GM12878 (cell line): ENCODE data around the gene SLC19A2. TPM values are rescaled to one million over a fixed set of nuclear protein-coding genes. Genes with fewer than 3 reads are reported as not detected.

Source experiments
- ATAC-seq: fragments of 200-7000 bp; cut with Tn5 transposase; 3 replicates; pipeline ENCODE4 v1.9.1; 2020; ENCODE audit warnings: mild to moderate bottlenecking, moderate library complexity
- BruUV-seq: library from RNA; stranded (reverse); fragments of 400-500 nt; replicated peaks from 2 replicates; lab custom pipeline; 2021; lab: Mats Ljungman, UMichigan
- CTCF ChIA-PET: fragments of 300-600 bp; sonication (Branson Sonifier 250); formaldehyde crosslinking; extraction: SDS; loops from one replicate; lab custom pipeline; 2021; ENCODE audit warnings: inconsistent platforms; lab: Yijun Ruan, JAX
- POLR2A ChIA-PET: fragments of 350-600 bp; formaldehyde crosslinking; extraction: SDS; loops from one replicate; lab custom pipeline; 2021; ENCODE audit warnings: inconsistent platforms; lab: Charles Lee
- RAD21 ChIA-PET: fragments of 300-600 bp; sonication (Branson Sonifier 250); formaldehyde crosslinking; loops from one replicate; lab custom pipeline; 2023; ENCODE audit warnings: antibody characterized with exemption; ENCODE audit not compliant: unreplicated experiment; lab: Charles Lee
- SMC1A ChIA-PET: fragments of 300-600 bp; sonication (Branson Sonifier 250); formaldehyde crosslinking; loops from one replicate; lab custom pipeline; 2023; ENCODE audit not compliant: unreplicated experiment, uncharacterized antibody; lab: Charles Lee
- DNase-seq: peaks from one replicate; pipeline ENCODE4 v3.0.0-alpha.2; 2011; ENCODE audit warnings: low read depth, low spot score
- FAIRE-seq: peaks from 3 replicates; lab custom pipeline; 2011; peaks lifted over from hg19 to GRCh38; lab: Jason Lieb, UNC
- H2AFZ ChIP-seq: 2 replicates; pipeline ENCODE4 v1.6.0; 2011; ENCODE audit warnings: low read depth, low read length, control low read depth; ENCODE audit not compliant: control insufficient read depth
- H3K27ac ChIP-seq: 2 replicates; pipeline ENCODE4 v1.5.1; 2011; ENCODE audit warnings: control low read depth; ENCODE audit not compliant: control insufficient read depth, insufficient read depth
- H3K27me3 ChIP-seq, 2 experiments: replicated peaks in 1 of 2; 2 replicates each; pipeline versions ENCODE4 v1.6.0 to v1.6.1; 2011; ENCODE audit warnings: low read length in 1 of 2; ENCODE audit not compliant: control insufficient read depth in 2 of 2, insufficient read depth in 2 of 2
- H3K36me3 ChIP-seq, 2 experiments: 2 replicates each; pipeline ENCODE4 v1.5.1; 2011; ENCODE audit warnings: low read length in 1 of 2; ENCODE audit not compliant: control insufficient read depth in 2 of 2, insufficient read depth in 2 of 2
- H3K4me1 ChIP-seq: 2 replicates; pipeline ENCODE4 v1.6.1; 2011; ENCODE audit warnings: mild to moderate bottlenecking, low read length, moderate library complexity, mixed read lengths; ENCODE audit not compliant: control insufficient read depth, insufficient read depth
- H3K4me2 ChIP-seq: 2 replicates; pipeline ENCODE4 v1.6.0; 2011; ENCODE audit warnings: control low read depth; ENCODE audit not compliant: control insufficient read depth, insufficient read depth
- H3K4me3 ChIP-seq: fragments of 200-600 bp; sonication (generic); 2 replicates; pipeline ENCODE4 v1.5.1; 2016
- H3K79me2 ChIP-seq: 2 replicates; pipeline ENCODE4 v1.6.0; 2011; ENCODE audit warnings: low read length; ENCODE audit not compliant: control insufficient read depth, insufficient read depth
- H3K9ac ChIP-seq: 2 replicates; pipeline ENCODE4 v1.8.0; 2011; ENCODE audit warnings: low read length, control low read depth, mixed read lengths; ENCODE audit not compliant: control insufficient read depth, insufficient read depth
- H3K9me3 ChIP-seq: replicated peaks from 3 replicates; pipeline ENCODE4 v1.5.1; 2011; ENCODE audit warnings: mild to moderate bottlenecking, low read length; ENCODE audit not compliant: control insufficient read depth, insufficient read depth
- H4K20me1 ChIP-seq: 2 replicates; pipeline ENCODE4 v1.6.0; 2011; ENCODE audit not compliant: control insufficient read depth, insufficient read depth
- BCL3 ChIP-seq: IDR thresholded peaks from 2 replicates; pipeline ENCODE4 v1.6.1; 2011; ENCODE audit warnings: borderline replicate concordance, low read depth, mild to moderate bottlenecking, moderate library complexity, low read length; ENCODE audit not compliant: insufficient read depth, poor library complexity, severe bottlenecking
- CREM ChIP-seq: IDR thresholded peaks from 2 replicates; pipeline ENCODE4 v1.6.1; 2014; ENCODE audit warnings: antibody characterized with exemption, low read depth
- FOS ChIP-seq: IDR thresholded peaks from 3 replicates; pipeline ENCODE4 v1.6.1; 2011; ENCODE audit warnings: borderline replicate concordance; ENCODE audit not compliant: insufficient read length; ENCODE audit errors: extremely low read depth
- KAT2A ChIP-seq: conservative IDR thresholded peaks from 2 replicates; pipeline ENCODE4 v1.6.1; 2011; ENCODE audit warnings: low read depth, low read length; ENCODE audit not compliant: control insufficient read depth
- MTA2 ChIP-seq: fragments of 450-650 bp; IDR thresholded peaks from 2 replicates; pipeline ENCODE4 v1.6.1; 2016; ENCODE audit warnings: low read depth, mild to moderate bottlenecking, moderate library complexity
- NFYB ChIP-seq: IDR thresholded peaks from 2 replicates; pipeline ENCODE4 v1.6.1; 2011; ENCODE audit warnings: low read depth, mild to moderate bottlenecking, low read length, improper control_type of control experiment, moderate library complexity; ENCODE audit not compliant: insufficient read depth
- RAD51 ChIP-seq: fragments of 450-650 bp; IDR thresholded peaks from 2 replicates; pipeline ENCODE4 v1.6.1; 2016; ENCODE audit warnings: moderate library complexity, mild to moderate bottlenecking, inconsistent platforms
- USF2 ChIP-seq: IDR thresholded peaks from 2 replicates; pipeline ENCODE4 v1.6.1; 2011; ENCODE audit warnings: low read depth, low read length, improper control_type of control experiment, borderline replicate concordance
- ZBTB33 ChIP-seq: fragments of 450-650 bp; IDR thresholded peaks from 2 replicates; pipeline ENCODE4 v1.6.1; 2017; ENCODE audit warnings: mild to moderate bottlenecking
- ZNF207 ChIP-seq: fragments of 450-650 bp; IDR thresholded peaks from 2 replicates; pipeline ENCODE4 v1.6.1; 2014; ENCODE audit warnings: antibody characterized with exemption, mild to moderate bottlenecking, borderline replicate concordance
- WGBS: methylation state at CpG from one replicate; pipeline ENCODE4 v1.1.6; 2016; ENCODE audit warnings: low lambda C conversion rate; ENCODE audit not compliant: insufficient replicate concordance, insufficient coverage; ENCODE audit errors: missing lambda C conversion rate; 5-methylcytosine and 5-hydroxymethylcytosine counted together
- in situ Hi-C: fragments of 300-500 bp; cut with MboI; formaldehyde crosslinking; loops from 9 replicates; pipeline ENCODE4 v1.14.3; 2018; ENCODE audit warnings: mixed read lengths
- intact Hi-C: fragments of 100-400 bp; cut with micrococcal nuclease; formaldehyde crosslinking; loops from one replicate; pipeline ENCODE4 v1.14.2; 2022; ENCODE audit not compliant: unreplicated experiment
- polyA plus RNA-seq, 11 experiments: library from polyadenylated mRNA; depleted of rRNA in 4 of 11; unstranded in 6 of 11; stranded (reverse) in 5 of 11; fragments of >200 nt; fragmentation: Nextera tagmentation in 4 of 11; fragmentation: Illumina TruSeq in 1 of 11; extraction: Ambion mirVana in 4 of 11; extraction: Trizol in 1 of 11; gene quantifications; 1 replicate in 1 of 11; 2 replicates in 10 of 11; pipeline versions ENCODE4 v1.2.1 to v1.2.3, GENCODE V29; 2011 to 2016; ENCODE audit warnings: inconsistent platforms in 2 of 11, missing spikeins in 2 of 11, low read depth in 1 of 11
- total RNA-seq, 4 experiments: library from RNA; depleted of rRNA in 3 of 4; stranded (reverse); fragments of >200 nt in 3 of 4; fragmentation: Illumina TruSeq in 1 of 4; extraction: Trizol in 1 of 4; gene quantifications; 2 replicates each; pipeline versions ENCODE4 v1.2.1 to v1.2.3, GENCODE V29; 2013 to 2021
- TF ChIP-seq, protein P1 (sequence below): fragments of 450-650 bp; formaldehyde crosslinking; IDR thresholded peaks from 2 replicates; pipeline ENCODE4 v1.4.0; 2022; ENCODE audit warnings: mild to moderate bottlenecking, moderate library complexity

SLC19A2 gene
- total and polyA plus RNA-seq, 10 of the 15 experiments (the other 5 are each of a cell fraction or from before 2014, with no cell fraction given): 1.2 to 7.8 (median 2.5) TPM

GRCh38 chr1:169517558-169518186, 31.9 kb upstream of the SLC19A2 start:
- Histone ChIP-seq H4K20me1 (no peaks in the 10 kb centered on the region), H3K9me3 (no peaks in the 10 kb centered on the region), H3K27ac (no peak overlapping the region), H3K36me3 (no peaks in the 10 kb centered on the region), H3K4me2 (no peak overlapping the region), H3K9ac (no peak overlapping the region), H2AFZ (no peak overlapping the region), H3K4me3 (no peak overlapping the region), H3K27me3 (no peaks in the 10 kb centered on the region), H3K79me2 (no peaks in the 10 kb centered on the region), H3K4me1 (no peaks in the 10 kb centered on the region)
- WGBS: 57% methylated on average over 2 of the region's 2 CpGs
- SMC1A ChIA-PET: no interaction called here
- in situ Hi-C loops: no loop called here
- intact Hi-C loops: no loop called here
- TF ChIP-seq BCL3 (no peak), KAT2A (no peak), ZBTB33 (no peak), CREM (no peak), FOS (no peak), MTA2 (no peak), RAD51 (no peak), ZNF207 (no peak), NFYB (no peak), USF2 (no peak)
- TF ChIP-seq, protein P1, sequence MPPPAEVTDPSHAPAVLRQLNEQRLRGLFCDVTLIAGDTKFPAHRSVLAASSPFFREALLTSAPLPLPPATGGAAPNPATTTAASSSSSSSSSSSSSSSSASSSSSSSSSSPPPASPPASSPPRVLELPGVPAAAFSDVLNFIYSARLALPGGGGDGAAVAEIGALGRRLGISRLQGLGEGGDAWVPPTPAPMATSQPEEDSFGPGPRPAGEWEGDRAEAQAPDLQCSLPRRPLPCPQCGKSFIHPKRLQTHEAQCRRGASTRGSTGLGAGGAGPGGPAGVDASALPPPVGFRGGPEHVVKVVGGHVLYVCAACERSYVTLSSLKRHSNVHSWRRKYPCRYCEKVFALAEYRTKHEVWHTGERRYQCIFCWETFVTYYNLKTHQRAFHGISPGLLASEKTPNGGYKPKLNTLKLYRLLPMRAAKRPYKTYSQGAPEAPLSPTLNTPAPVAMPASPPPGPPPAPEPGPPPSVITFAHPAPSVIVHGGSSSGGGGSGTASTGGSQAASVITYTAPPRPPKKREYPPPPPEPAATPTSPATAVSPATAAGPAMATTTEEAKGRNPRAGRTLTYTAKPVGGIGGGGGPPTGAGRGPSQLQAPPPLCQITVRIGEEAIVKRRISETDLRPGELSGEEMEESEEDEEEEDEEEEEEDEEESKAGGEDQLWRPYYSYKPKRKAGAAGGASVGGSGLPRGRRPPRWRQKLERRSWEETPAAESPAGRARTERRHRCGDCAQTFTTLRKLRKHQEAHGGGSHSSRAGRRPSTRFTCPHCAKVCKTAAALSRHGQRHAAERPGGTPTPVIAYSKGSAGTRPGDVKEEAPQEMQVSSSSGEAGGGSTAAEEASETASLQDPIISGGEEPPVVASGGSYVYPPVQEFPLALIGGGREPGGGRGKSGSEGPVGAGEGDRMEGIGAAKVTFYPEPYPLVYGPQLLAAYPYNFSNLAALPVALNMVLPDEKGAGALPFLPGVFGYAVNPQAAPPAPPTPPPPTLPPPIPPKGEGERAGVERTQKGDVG (CRISPR knock-in tag): no peak
- FAIRE-seq (no peak), ATAC-seq (no peak), DNase-seq (no peak)
- CTCF ChIA-PET: interaction anchor here (1.0 to 1.7 kb wide), 4 partner anchors 9 to 914 kb away, joined by 3 to 6 read pairs (median 3); no protein-coding TSS in a partner anchor
- RAD21 ChIA-PET: no interaction called here
- BruUV-seq: no TSS peak
- POLR2A ChIA-PET: no interaction called here
